ENCODE measurements around the gene TEKT5. TPM values are rescaled to one million over a fixed set of nuclear protein-coding genes. Genes with fewer than 3 reads are reported as not detected.

Gene TEKT5
- total and polyA plus RNA-seq, 9 of the 15 experiments (the other 6 are each of a cell fraction or from before 2014, with no cell fraction given): 0.10 to 0.19 TPM; not detected in 7

- TF ChIP-seq PBX2 (CRISPR knock-in tag; IDR thresholded peaks at IDR 0.05; ENCODE audit: low read depth) (no peak), PBX2 (tag; conservative IDR thresholded peaks at IDR 0.05; ENCODE audit: low read depth) (no peak), FOXM1 (IDR thresholded peaks at IDR 0.05; ENCODE audit: low read depth) (peak; percentile 52; the same call in 1 of the 2 replicates), FOXM1 (CRISPR knock-in tag; IDR thresholded peaks at IDR 0.05; ENCODE audit: low read depth) (no peak), NFIC (IDR thresholded peaks at IDR 0.05) (peak; percentile 44; the same call in 1 of the 2 replicates), TEAD4 (IDR thresholded peaks at IDR 0.05; ENCODE audit: low read length) (peak; percentile 73), TEAD4 (CRISPR knock-in tag; IDR thresholded peaks at IDR 0.05; ENCODE audit: borderline replicate concordance) (no peak), ZNF561 (CRISPR knock-in tag; conservative IDR thresholded peaks at IDR 0.05) (no peak), ASH1L (IDR thresholded peaks at IDR 0.05; ENCODE audit: borderline replicate concordance, low read depth, partially characterized antibody) (no peak), ZNF785 (CRISPR knock-in tag; IDR thresholded peaks at IDR 0.05) (no peak), RREB1 (CRISPR knock-in tag; IDR thresholded peaks at IDR 0.05) (no peak), ZNF589 (CRISPR knock-in tag; IDR thresholded peaks at IDR 0.05; ENCODE audit: low read depth) (no peak), TFAP4 (CRISPR knock-in tag; IDR thresholded peaks at IDR 0.05; ENCODE audit: borderline replicate concordance) (peak; percentile 43; the same call in 1 of the 2 replicates), ZBTB7A (IDR thresholded peaks at IDR 0.05; ENCODE audit: borderline replicate concordance, control insufficient read depth, low read depth, low read length) (peak; percentile 61; the same call in 1 of the 2 replicates), TAL1 (IDR thresholded peaks at IDR 0.05) (peak; percentile 67; the same call in 1 of the 2 replicates), SOX6 (IDR thresholded peaks at IDR 0.05) (0 out of 2 replicates have a peak, but pooled peaks have one; percentile 32), CBFA2T2 (conservative IDR thresholded peaks at IDR 0.05) (peak; percentile 83)
Observed at GRCh38 chr16:10622036-10622921, 72.5 kb downstream of the TEKT5 start (continued).
